ENCODE results near the gene CRTC1.

CRTC1 gene

GRCh38 chr19:18788529-18789421 lies 105.3 kb downstream of the CRTC1 start:
- DNase-seq: no peak

- no peak for DNase-seq
Measured at GRCh38 chr19:18789422-18789869, 106.0 kb downstream of the CRTC1 start.

- no peak for DNase-seq
Measured at GRCh38 chr19:18789883-18790565, 106.5 kb downstream of the CRTC1 start.

GRCh38 chr19:18790566-18791314 lies 107.3 kb downstream of the CRTC1 start, which contains the start of gene COMP:
Gene COMP, minus strand, starts transcription at chr19:18791305. Its CDS starts 36 bp downstream, at chr19:18791269.
- DNase-seq: no peak

GRCh38 chr19:18791315-18791678 lies 107.8 kb downstream of the CRTC1 start:
- no peak for DNase-seq

- DNase-seq: no peak
Measured at GRCh38 chr19:18792661-18793060, 109.2 kb downstream of the CRTC1 start.

GRCh38 chr19:18793144-18794028 lies 109.9 kb downstream of the CRTC1 start:
- no peak for DNase-seq

- no peak for DNase-seq
Measured at GRCh38 chr19:18794029-18794313, 110.5 kb downstream of the CRTC1 start.

- no peak for DNase-seq
Measured at GRCh38 chr19:18794692-18795091, 111.2 kb downstream of the CRTC1 start.

- DNase-seq: no peak
Measured at GRCh38 chr19:18795540-18795939, 112.1 kb downstream of the CRTC1 start.

GRCh38 chr19:18796239-18796638 lies 112.8 kb downstream of the CRTC1 start:
- DNase-seq: no peak

GRCh38 chr19:18798384-18799352 lies 115.2 kb downstream of the CRTC1 start:
- DNase-seq: no peak

GRCh38 chr19:18799389-18799970 lies 116.0 kb downstream of the CRTC1 start:
- DNase-seq: no peak

GRCh38 chr19:18800079-18800478 lies 116.6 kb downstream of the CRTC1 start:
- DNase-seq: no peak

GRCh38 chr19:18800636-18801035 lies 117.2 kb downstream of the CRTC1 start:
- no peak for DNase-seq

GRCh38 chr19:18802354-18802753 lies 118.9 kb downstream of the CRTC1 start:
- DNase-seq: no peak

- no peak for DNase-seq
Measured at GRCh38 chr19:18803550-18804138, 120.2 kb downstream of the CRTC1 start.

- DNase-seq: no peak
Measured at GRCh38 chr19:18804139-18804601, 120.7 kb downstream of the CRTC1 start.

- DNase-seq: no peak
Measured at GRCh38 chr19:18804643-18805042, 121.2 kb downstream of the CRTC1 start.

GRCh38 chr19:18807861-18808331 lies 124.4 kb downstream of the CRTC1 start:
- DNase-seq: no peak
